Measurements from ENCODE around the gene MOB3B. TPM values are rescaled to one million over a fixed set of nuclear protein-coding genes. Genes with fewer than 3 reads are reported as not detected.

MOB3B gene
- total RNA-seq, 2 experiments from 2014 or later: 0.25 to 0.30 TPM

GRCh38 chr9:27510780-27511179 lies 18.8 kb downstream of the MOB3B start:
- no peaks in the 10 kb centered on the region for H3K4me1 ChIP-seq (ENCODE audit: insufficient read depth, low read length)
- H3K27me3 ChIP-seq (ENCODE audit: control insufficient read depth in 1 of 2, insufficient read depth in 2 of 2, low read length in 2 of 2): no peaks in the 10 kb centered on the region
- Mint-ChIP-seq H3K4me3 (no peak overlapping the region), H3K27ac (no peak overlapping the region), H3K9me3 (no peaks in the 10 kb centered on the region), H3K36me3 (ENCODE audit: low read depth) (no peaks in the 10 kb centered on the region), H3K27me3 (no peaks in the 10 kb centered on the region), H3K4me1 (ENCODE audit: low read depth) (no peaks in the 10 kb centered on the region)
- H3K27ac ChIP-seq (ENCODE audit: low read depth in 1 of 2, low read length in 2 of 2): no peak overlapping the region
- no peak for TF ChIP-seq CTCF (IDR thresholded peaks at IDR 0.05)
- no peaks in the 10 kb centered on the region for H3K9me3 ChIP-seq (ENCODE audit: control insufficient read depth in 1 of 2, insufficient read depth in 1 of 2, low read length in 2 of 2)
- no peaks in the 10 kb centered on the region for H3K36me3 ChIP-seq (ENCODE audit: insufficient read depth, low read length)
- CTCF ChIA-PET: interaction anchor here (1.1 kb wide), 1 partner anchor 19 kb away, joined by 3 read pairs; the partner anchor contains the start of gene MOB3B
- no peak overlapping the region for H3K4me3 ChIP-seq (ENCODE audit: low read length)
- DNase-seq (no peak), ATAC-seq (ENCODE audit: poor library complexity) (no peak)
- POLR2A ChIA-PET: no interaction called here
- intact Hi-C loops (cut with DNase I, micrococcal nuclease): no loop called here

GRCh38 chr9:27506981-27507380 lies 22.6 kb downstream of the MOB3B start:
- no peaks in the 10 kb centered on the region for H3K4me1 Mint-ChIP-seq (ENCODE audit: low read depth)
- H3K4me1 ChIP-seq (ENCODE audit: insufficient read depth, low read length): no peaks in the 10 kb centered on the region
- H3K27me3 Mint-ChIP-seq: no peaks in the 10 kb centered on the region

GRCh38 chr9:27505744-27506161 lies 23.9 kb downstream of the MOB3B start:
- ATAC-seq (ENCODE audit: poor library complexity) (no peak), DNase-seq (no peak)
- Histone ChIP-seq H3K27ac (ENCODE audit: low read depth in 1 of 2, low read length in 2 of 2) (no peak overlapping the region), H3K4me1 (ENCODE audit: insufficient read depth, low read length) (no peaks in the 10 kb centered on the region), H3K27me3 (ENCODE audit: control insufficient read depth in 1 of 2, insufficient read depth in 2 of 2, low read length in 2 of 2) (no peaks in the 10 kb centered on the region), H3K9me3 (ENCODE audit: control insufficient read depth in 1 of 2, insufficient read depth in 1 of 2, low read length in 2 of 2) (no peaks in the 10 kb centered on the region), H3K4me3 (ENCODE audit: low read length) (no peak overlapping the region), H3K36me3 (ENCODE audit: insufficient read depth, low read length) (no peaks in the 10 kb centered on the region)
- no peaks in the 10 kb centered on the region for H3K36me3 Mint-ChIP-seq (ENCODE audit: low read depth)
- intact Hi-C loops (cut with DNase I, micrococcal nuclease): no loop called here
- H3K4me1 Mint-ChIP-seq (ENCODE audit: low read depth): no peaks in the 10 kb centered on the region
- ChIA-PET POLR2A (no interaction called here), CTCF (no interaction called here)
- H3K9me3 Mint-ChIP-seq: no peaks in the 10 kb centered on the region
- no peak overlapping the region for H3K4me3 Mint-ChIP-seq
- TF ChIP-seq CTCF (IDR thresholded peaks at IDR 0.05): no peak
- H3K27ac Mint-ChIP-seq: no peak overlapping the region
- no peaks in the 10 kb centered on the region for H3K27me3 Mint-ChIP-seq

More at GRCh38 chr9:27506981-27507380, 22.6 kb downstream of the MOB3B start:
- Histone ChIP-seq H3K27ac (ENCODE audit: low read depth in 1 of 2, low read length in 2 of 2) (no peak overlapping the region), H3K27me3 (ENCODE audit: control insufficient read depth in 1 of 2, insufficient read depth in 2 of 2, low read length in 2 of 2) (no peaks in the 10 kb centered on the region), H3K4me3 (ENCODE audit: low read length) (no peak overlapping the region), H3K9me3 (ENCODE audit: control insufficient read depth in 1 of 2, insufficient read depth in 1 of 2, low read length in 2 of 2) (no peaks in the 10 kb centered on the region), H3K36me3 (ENCODE audit: insufficient read depth, low read length) (no peaks in the 10 kb centered on the region)
- H3K4me3 Mint-ChIP-seq: no peak overlapping the region
- H3K27ac Mint-ChIP-seq: no peak overlapping the region
- ChIA-PET CTCF (no interaction called here), POLR2A (no interaction called here)
- H3K9me3 Mint-ChIP-seq: no peaks in the 10 kb centered on the region
- DNase-seq: no peak
- no peaks in the 10 kb centered on the region for H3K36me3 Mint-ChIP-seq (ENCODE audit: low read depth)
- ATAC-seq (ENCODE audit: poor library complexity): no peak
- TF ChIP-seq CTCF (IDR thresholded peaks at IDR 0.05): no peak
- intact Hi-C loops (cut with DNase I, micrococcal nuclease): no loop called here
